NCI-H146 treated with DMSO at 0.1 percent for 48 hours (cell line): ENCODE measurements around the gene TGFBR2.

Experiments used
- DNase-seq: peaks from one replicate; lab custom pipeline; 2025; ENCODE audit not compliant: unreplicated experiment; lab: John Stamatoyannopoulos, UW

The TGFBR2 gene

DNA sequence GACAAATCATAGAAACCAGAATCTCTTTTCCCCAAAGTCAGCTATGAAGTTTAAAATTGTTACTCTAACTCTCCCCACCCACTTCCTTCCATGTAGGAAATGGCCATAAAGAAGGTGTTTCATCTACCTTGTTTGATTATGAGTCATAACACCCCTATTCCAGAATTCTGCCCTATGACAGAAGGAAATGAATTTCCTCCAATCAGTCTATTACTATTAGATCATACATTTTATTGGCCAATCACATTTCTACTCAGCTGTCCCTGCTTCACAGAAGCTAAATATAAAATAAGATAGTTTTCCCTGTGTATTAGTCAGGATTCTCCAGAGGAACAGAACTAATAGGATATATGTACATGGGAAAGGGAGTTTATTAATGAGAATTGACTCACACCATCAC, 102.1 kb downstream of the TGFBR2 start:
- DNase-seq: no peak

DNA sequence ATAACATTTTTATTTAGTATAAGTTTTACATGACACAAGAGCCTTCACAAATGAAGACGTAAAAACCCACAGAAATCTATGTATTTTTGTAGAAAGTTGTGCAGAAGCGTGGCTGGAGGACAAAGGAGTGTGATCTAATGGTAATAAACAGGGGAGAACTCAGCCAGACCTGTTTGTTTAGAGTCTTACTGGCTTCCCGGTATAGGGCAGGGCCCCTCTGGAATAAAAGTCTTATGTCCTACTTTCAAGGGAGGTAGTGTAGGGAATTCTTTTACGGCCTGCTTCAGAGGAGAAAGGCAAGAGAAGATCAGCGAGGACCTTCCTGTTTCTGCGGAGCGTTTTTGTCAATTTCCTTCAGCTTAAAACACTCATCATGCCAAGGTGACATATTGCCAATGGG, 103.6 kb downstream of the TGFBR2 start:
- DNase-seq: no peak

GRCh38 chr3:30711151-30711550, 104.8 kb downstream of the TGFBR2 start:
- DNase-seq: no peak

DNA sequence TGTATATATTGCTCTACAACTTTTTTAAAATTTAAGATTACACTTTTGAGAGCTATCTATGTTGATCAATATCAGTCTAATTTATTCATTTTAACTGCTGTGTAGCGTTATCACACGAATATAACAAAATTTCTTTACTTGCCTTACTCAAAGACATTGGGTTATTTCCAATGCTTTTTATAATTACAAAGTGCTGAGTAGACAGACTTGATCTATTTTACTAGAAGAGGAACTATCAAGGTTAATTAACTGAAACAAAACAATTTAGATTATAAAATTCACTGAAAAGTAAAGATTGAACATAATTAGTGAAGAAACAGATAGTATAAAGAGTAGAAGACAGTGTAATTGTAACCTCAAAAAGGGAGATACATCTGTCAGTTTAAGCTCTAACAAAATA, 105.5 kb downstream of the TGFBR2 start:
- DNase-seq: no peak

DNA sequence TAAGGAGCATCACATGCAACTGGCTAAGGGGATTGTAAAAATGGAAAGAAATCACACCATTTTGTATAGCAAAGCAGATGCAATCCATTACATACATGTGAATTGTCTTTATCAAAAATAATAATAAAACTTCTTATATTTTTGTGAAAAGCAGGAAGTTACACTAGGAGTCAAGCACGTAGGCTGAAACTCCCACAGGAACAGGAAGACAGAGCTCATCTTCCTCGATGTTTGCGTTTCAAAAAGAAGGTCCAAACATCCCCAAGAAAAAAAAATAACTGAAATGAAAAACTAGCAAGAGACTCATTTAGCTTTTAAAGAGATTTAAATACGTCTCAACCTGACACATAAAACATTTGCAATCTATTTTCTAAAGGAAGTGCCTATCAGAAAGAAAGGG, 106.6 kb downstream of the TGFBR2 start:
- DNase-seq: no peak

GRCh38 chr3:30713885-30714503, 107.6 kb downstream of the TGFBR2 start:
- no peak for DNase-seq

- DNase-seq: no peak
Observed at GRCh38 chr3:30719536-30719935, 113.1 kb downstream of the TGFBR2 start.

DNA sequence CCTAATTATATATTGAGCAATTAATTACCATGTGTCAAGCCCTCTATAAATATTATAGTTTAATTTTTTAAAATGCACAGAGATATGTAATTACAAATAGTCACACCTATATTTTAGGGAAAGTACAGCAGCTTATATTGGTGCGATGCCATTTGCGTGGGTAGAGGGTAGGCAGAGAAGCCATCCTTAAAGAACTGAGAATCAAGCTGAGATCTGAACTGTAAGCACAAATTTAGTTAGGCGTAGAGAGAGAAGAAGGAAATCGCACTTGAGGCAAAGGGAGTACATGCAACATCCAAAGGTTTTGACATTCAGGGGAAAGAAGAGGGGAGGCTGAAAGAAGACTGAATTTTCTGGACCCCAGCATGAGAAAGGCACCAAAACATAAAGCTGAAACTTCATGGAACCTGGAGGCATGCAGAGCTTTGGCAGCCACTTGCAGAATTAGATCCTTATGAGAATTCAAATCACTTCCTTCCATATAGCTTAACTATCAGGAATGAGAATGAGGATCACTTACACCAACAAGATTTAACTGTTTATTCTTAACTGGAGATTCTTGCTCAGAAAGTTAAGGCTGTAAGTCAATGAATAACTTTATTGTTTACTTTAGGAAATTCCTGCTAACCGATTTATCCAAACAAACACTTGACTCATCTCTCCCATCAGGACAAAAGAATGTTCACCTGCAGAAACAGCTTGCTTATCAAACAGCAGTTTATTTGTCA, 114.3 kb downstream of the TGFBR2 start:
- no peak for DNase-seq

DNA sequence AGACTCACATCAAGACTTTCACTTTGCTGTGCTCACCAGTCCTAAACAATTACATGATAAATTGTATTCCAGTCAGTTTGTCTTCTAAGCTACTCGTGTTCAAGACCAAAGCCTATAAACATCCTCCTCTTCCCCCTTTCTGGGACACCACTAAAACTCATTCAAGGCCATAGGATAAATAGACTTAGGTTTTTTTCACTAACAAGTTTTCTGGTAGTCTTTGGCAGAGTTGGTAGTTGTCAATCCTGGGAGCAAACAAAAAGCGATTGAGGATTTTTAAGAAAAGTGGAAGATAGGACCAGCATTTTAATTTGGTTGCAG, 114.9 kb downstream of the TGFBR2 start:
- no peak for DNase-seq

DNA sequence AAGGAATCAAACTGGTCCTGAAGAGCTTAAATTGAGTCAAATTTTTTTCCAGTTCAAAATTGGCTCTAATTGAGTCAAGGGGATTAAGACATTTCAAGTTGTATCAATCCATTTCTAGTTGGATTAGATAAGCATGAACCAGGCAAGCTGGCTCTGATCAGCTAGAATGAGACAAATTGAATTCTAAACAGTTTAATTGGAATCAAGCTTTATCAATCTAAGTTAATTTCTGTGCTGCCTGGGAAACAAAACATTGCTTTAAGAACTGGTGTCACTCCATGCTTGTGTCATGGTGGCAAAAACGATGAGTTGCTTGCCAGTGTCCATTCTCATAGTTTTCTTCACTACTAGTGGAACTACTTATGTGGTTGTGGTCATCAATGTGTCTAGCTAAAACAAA, 116.8 kb downstream of the TGFBR2 start:
- no peak for DNase-seq

- no peak for DNase-seq
Observed at GRCh38 chr3:30724863-30725262, 118.5 kb downstream of the TGFBR2 start.

DNA sequence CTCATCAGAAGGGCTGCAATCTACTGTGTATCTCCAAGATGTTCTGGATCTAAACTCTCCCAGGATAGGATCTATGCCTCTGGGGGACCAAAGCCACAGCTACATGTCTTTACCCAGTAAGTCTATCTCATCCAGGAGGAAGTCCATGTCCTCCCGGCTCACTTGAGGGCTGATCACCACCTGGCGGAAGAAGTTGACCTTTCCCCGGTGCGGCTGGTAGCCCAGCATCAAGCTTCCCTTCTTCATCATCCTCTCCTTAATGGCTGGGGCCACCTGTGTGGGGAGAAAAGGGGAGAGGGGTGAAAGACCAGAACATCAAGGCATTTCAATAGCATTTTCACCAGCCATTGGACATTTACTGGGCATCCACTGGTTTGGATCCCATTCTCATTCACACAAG, 121.7 kb downstream of the TGFBR2 start:
- DNase-seq: no peak

DNA sequence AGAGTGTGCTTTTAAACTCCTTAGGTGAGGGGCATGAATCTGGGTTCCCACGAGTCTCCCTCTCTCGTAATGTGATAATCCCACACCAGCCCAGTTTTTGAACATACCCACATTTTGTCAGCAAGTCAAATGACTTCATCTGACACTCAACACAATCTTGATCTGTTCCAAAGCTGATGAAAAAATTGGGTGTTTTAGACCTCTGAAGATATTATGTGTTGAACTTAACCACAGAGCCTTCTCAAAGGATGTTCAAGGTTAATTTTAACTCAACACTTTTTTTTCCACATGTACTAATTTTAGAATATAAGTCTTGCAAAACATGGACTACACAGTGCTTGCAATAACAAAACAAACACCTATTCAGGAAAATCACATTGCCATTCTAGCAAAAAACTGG, 123.1 kb downstream of the TGFBR2 start:
- no peak for DNase-seq

DNA sequence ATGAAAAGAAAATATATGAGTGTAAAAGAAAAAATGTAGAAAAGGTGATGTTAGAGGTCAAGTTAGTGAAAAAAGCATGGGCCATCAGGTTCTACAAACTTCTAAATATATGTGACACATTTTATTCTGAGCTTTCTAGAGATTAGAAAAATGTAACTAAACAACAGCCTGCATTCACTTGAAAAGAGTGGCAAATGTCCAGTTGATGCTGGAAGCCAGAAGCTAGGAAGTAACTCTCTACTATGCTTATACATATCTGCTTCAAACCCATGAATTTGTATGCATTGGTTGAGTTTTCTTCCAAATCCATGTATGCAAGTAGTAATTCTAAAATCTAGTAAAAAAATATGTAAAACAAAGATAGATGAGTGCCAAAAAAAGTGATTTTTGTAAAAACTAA, 123.5 kb downstream of the TGFBR2 start:
- DNase-seq: no peak

DNA sequence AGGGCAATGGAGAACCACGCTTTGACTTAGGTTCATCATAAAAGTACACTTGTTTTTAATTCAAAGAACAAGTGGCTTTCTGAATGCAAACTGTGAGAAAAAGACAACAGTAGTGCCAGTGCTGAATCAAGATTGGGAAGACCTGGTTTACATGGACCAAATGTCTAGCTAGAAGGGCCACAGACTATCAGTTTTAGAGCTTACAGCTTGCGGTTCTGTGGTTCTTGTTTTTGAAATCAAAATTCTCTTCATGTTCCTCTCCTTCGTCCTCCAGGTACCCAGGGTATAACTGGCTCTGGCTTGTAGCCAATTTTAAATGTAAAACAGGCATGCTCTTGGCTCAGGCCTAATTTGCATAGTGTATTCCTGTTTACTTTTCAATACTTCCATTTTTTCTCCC, 124.6 kb downstream of the TGFBR2 start:
- no peak for DNase-seq

GRCh38 chr3:30733209-30733608, 126.8 kb downstream of the TGFBR2 start:
- no peak for DNase-seq

DNA sequence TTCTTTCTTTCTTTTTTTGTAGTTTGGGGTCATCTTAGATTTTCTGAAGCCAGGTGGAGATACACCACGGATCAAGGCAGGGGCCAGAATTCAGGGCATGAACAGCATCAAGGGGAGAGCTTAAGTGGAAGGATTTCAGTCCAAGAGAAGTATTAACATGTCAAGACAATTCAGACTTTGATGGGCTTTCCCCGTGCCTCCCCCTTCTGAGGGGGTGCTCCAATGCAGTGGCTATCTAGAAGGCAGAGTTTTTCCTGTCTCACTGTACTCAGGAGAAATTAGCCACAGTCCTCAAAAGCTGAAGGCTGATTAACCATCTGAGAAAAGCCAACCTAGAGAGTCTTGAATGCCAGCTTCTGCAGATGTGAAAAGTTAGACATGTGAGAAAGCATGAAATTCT, 127.3 kb downstream of the TGFBR2 start:
- no peak for DNase-seq

GRCh38 chr3:30737743-30738499, 131.5 kb downstream of the TGFBR2 start:
- no peak for DNase-seq

DNA sequence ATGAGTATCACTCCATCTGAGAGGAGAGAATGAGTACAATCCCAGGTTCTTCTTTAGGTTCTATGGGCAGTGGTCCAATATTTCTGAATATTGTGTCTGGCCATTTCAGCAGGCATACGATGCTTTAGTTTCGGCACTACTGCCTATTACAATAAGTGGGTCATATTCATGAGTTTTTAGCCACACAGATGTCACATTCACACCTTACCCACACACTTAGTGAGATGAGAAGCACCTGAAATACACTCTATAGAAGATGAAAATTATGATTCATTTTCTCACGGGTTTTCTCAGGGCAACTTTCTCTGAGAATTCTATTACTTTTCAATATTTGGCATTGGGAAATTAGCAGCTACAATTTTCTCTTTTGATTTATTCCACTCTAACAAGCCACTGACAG, 132.2 kb downstream of the TGFBR2 start:
- DNase-seq: no peak

GRCh38 chr3:30741889-30742288, 135.5 kb downstream of the TGFBR2 start:
- DNase-seq: no peak

DNA sequence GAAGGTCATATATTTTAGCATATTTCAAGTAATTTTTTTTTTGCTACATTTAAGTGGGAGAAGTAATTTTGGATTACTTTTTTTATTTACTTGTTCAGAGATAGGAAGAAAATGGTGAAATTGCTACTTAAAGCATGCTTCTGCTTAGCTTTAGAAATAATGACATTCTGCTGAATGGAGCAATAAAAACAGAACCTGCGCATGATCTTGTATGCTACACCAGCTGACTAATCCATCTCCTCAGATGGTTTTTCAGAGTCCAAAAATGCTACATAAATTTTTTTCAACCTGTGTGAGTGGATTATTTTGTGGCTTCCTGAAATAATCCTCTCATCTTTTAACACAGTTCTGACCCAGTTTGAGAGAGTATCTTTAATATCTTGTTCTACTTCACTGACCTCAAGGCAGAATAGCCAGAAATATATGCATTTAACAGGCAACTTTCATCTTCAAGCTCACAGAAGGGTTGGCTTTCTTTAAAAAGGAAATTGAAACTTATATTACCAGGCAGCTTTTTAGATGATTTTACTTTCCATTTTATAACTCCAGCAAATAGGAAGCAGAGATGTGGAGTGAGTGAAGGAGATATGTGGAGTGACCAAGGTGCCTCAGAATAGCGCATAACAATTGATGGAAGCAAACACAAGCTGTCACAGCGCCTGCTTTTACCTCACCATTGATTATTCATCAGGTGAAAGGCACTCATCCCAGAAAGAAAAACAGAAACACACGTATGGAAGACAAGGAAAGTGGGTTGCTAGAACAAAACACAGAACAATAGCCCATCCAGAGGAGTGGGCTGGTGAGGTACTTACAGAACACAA, 136.6 kb downstream of the TGFBR2 start:
- DNase-seq: peak; percentile 6
